ENCODE results near the gene PPP6R3. TPM values are rescaled to one million over a fixed set of nuclear protein-coding genes. Genes with fewer than 3 reads are reported as not detected.
"Not testable (repeated sequence)": the region's sequence is repeated elsewhere in the genome, so short reads cannot be mapped to it uniquely, and the experiment has no call there.

The PPP6R3 gene
- total and polyA plus RNA-seq, 8 donors = 84.6 to 130 (median 109) TPM

- intact Hi-C loops (cut with DNase I) = no loop called here
- ATAC-seq (peak; percentile 82), DNase-seq (peak in 1 of 4 donors; percentile 54)
- Histone ChIP-seq H3K27ac (no peak overlapping the region), H3K36me3 (peaks cover 0 to 73% of the 10 kb centered on the region in 2 donors), H3K27me3 (no peaks in the 10 kb centered on the region), H3K4me1 (no peaks in the 10 kb centered on the region), H3K4me3 (no peak overlapping the region), H3K9me3 (peaks cover 0 to 12% of the 10 kb centered on the region in 2 donors)
- TF ChIP-seq, protein P1, sequence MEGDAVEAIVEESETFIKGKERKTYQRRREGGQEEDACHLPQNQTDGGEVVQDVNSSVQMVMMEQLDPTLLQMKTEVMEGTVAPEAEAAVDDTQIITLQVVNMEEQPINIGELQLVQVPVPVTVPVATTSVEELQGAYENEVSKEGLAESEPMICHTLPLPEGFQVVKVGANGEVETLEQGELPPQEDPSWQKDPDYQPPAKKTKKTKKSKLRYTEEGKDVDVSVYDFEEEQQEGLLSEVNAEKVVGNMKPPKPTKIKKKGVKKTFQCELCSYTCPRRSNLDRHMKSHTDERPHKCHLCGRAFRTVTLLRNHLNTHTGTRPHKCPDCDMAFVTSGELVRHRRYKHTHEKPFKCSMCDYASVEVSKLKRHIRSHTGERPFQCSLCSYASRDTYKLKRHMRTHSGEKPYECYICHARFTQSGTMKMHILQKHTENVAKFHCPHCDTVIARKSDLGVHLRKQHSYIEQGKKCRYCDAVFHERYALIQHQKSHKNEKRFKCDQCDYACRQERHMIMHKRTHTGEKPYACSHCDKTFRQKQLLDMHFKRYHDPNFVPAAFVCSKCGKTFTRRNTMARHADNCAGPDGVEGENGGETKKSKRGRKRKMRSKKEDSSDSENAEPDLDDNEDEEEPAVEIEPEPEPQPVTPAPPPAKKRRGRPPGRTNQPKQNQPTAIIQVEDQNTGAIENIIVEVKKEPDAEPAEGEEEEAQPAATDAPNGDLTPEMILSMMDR (IDR thresholded peaks at IDR 0.05) = no peak
Measured at GRCh38 chr11:68430801-68431200, 29.8 kb upstream of the PPP6R3 start.

- Histone ChIP-seq H3K36me3 (peaks cover 0 to 60% of the 10 kb centered on the region in 2 donors), H3K27ac (no peak overlapping the region), H3K4me3 (no peak overlapping the region), H3K27me3 (no peaks in the 10 kb centered on the region), H3K9me3 (peaks cover 0 to 12% of the 10 kb centered on the region in 2 donors), H3K4me1 (peaks cover 3 to 5% of the 10 kb centered on the region in 2 donors)
- peak in 1 of 4 donors; percentile 70 for DNase-seq
- no peak for ATAC-seq
- TF ChIP-seq, protein P1 (IDR thresholded peaks at IDR 0.05) = no peak
- intact Hi-C loops (cut with DNase I) = no loop called here
Measured at GRCh38 chr11:68431984-68432645, 28.4 kb upstream of the PPP6R3 start.

GRCh38 chr11:68432874-68433273 is 27.7 kb upstream of the PPP6R3 start:
- intact Hi-C loops (cut with DNase I) = no loop called here
- TF ChIP-seq, protein P1 (IDR thresholded peaks at IDR 0.05) = no peak
- Histone ChIP-seq H3K27ac (no peak overlapping the region), H3K4me3 (no peak overlapping the region), H3K9me3 (peaks cover 0 to 12% of the 10 kb centered on the region in 2 donors), H3K4me1 (peaks cover 9 to 12% of the 10 kb centered on the region in 2 donors), H3K27me3 (no peaks in the 10 kb centered on the region), H3K36me3 (peaks cover 0 to 58% of the 10 kb centered on the region in 2 donors)
- ATAC-seq (no peak), DNase-seq (peak in 1 of 4 donors; percentile 69)

DNA sequence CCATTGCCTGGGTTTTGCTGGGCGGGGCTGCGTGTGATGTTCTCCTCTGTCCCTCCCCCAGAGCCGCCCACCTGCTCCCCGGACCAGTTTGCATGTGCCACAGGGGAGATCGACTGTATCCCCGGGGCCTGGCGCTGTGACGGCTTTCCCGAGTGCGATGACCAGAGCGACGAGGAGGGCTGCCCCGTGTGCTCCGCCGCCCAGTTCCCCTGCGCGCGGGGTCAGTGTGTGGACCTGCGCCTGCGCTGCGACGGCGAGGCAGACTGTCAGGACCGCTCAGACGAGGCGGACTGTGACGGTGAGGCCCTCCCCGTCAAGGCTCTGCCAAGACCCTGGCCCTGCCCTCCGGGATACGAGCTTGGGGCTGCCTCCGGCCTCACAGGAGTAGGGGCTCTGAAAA is 27.0 kb upstream of the PPP6R3 start:
- intact Hi-C loops (cut with DNase I) = no loop called here
- Histone ChIP-seq H3K4me3 (no peak overlapping the region), H3K27me3 (no peaks in the 10 kb centered on the region), H3K27ac (no peak overlapping the region), H3K4me1 (peaks cover 9 to 15% of the 10 kb centered on the region in 2 donors), H3K9me3 (peaks cover 0 to 12% of the 10 kb centered on the region in 2 donors), H3K36me3 (peaks cover 0 to 57% of the 10 kb centered on the region in 2 donors)
- ATAC-seq (no peak), DNase-seq (peak in 1 of 4 donors; percentile 64)
- TF ChIP-seq, protein P1 (IDR thresholded peaks at IDR 0.05) = no peak

DNA sequence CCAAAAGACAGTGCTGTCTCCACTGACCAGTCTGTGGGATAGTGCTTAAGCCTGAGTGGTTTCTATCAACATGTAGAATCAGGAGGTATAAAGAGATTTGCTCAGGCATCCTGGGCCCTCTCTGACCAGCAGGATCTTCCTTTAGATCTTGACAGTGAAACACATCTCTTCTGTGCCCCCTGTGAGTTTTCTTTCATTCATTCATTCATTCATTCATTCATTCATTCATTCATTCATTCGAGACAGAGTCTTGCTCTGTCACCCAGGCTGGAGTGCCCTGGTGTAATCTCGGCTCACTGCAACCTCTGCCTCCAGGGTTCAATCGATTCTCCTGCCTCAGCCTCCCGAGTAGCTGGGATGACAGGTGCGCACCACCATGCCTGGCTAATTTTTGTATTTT is 26.4 kb upstream of the PPP6R3 start:
- H3K4me3 ChIP-seq; H3K9me3 ChIP-seq; DNase-seq; ATAC-seq; H3K27me3 ChIP-seq; intact Hi-C loops (cut with DNase I); H3K27ac ChIP-seq: not testable (repeated sequence)
- H3K36me3 ChIP-seq = peaks cover 0 to 58% of the 10 kb centered on the region in 2 donors
- H3K4me1 ChIP-seq = peaks cover 9 to 15% of the 10 kb centered on the region in 2 donors
